ENCODE results near the gene TMEM250.

Gene TMEM250

DNA sequence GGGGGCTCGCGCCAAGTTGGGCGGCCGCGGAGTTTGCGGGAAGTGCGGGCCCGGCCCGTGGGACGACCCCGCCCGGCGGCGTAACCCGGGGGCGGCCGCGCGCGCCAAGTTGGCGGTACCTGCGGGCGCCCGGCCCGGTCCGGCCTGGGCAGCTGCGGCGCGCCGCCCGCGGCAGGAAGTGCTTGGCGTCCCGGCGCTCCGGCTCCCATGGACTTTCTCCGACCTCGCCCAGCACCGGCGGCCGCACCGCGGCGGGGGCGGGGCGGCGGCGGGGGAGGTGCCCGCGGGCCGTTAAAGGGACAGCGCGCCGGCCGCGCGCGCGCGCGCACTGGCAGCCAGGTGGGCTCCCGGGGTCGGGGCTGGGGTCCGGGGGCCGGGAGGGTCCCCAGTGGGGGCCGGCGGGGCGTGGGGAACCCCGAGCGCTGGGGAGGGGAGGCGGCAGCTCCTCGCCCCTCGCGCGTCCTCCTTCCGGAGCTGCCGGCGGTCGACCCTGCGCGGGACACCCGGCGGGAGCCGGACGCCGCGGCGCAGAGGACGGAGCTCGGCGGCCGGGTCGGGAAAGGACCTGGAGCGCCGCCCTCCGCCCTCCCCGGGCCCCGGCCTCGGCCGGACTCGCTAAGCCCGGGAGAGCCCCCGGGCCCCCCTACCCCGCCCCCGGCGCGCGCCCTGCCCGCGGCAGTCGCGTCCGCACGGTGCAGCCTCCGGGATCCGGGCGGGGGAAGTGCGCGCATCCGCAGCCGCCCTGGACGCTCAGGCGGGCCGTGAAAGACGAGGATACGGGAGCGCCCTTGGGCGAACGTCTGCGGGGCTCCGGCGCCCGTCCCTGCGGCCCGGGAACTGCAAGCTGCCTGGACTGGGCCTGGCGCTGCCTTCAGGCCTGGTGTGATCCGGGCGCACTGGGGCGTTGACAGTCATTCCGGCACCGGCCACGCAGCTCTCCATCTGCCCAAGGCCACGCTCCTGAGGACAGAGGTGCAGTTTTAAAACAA is 23.3 kb downstream of the TMEM250 start, which contains the start of gene NACC2:
NACC2 (minus strand) TSS at position 220 of the 989 bp plus-strand sequence. CDS start 44,768 bp downstream, outside the sequence.
- DNase-seq (ENCODE audit: low read depth, low spot score) = no peak

DNA sequence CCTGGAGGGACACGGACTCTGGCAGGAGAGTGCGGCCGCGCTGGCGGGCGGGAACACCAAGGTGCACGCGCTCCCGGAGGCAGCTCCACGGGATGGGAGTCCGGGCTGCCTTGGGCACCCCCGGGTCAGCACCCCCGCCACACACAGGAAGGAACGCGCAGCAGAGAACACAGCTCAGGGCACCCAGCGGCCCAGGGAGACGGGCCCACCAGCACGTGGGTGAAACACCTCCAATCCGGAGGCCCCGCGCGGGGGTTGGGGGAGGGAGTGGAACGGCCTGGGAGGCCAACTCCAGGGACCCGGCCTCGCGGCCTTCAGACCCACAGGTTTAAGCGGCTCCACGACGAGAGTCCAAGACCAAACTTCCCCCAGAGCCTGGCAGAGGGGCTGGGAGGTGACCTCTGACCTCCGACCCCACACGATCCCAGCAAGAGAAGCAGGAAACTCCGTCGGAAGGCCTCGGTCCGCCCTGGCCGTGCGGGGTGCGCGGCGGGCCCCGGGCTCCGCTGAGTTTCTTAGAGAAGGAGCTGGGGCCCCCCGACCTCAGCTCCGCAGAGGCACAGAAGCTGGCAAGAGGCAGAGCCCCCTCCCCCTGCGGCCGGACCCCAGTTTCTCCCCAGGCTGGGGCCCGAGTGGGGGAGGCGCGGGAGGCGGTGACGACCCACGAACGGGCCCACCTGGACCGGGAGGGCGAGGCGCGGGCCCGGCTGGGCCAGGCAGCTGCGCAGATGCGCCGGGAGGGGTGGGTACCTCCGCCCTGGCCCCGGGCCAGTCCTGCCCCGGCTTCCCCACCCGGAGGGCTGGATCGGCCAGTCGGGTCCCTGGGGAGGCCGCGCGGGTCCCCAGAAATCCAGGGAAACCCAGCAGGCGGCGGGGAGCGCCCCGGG is 24.4 kb downstream of the TMEM250 start:
- no peak for DNase-seq (ENCODE audit: low read depth, low spot score)

- no peak for DNase-seq (ENCODE audit: low read depth, low spot score)
These were observed 25.2 kb downstream of the TMEM250 start for GRCh38 chr9:136093346-136093986.

DNA sequence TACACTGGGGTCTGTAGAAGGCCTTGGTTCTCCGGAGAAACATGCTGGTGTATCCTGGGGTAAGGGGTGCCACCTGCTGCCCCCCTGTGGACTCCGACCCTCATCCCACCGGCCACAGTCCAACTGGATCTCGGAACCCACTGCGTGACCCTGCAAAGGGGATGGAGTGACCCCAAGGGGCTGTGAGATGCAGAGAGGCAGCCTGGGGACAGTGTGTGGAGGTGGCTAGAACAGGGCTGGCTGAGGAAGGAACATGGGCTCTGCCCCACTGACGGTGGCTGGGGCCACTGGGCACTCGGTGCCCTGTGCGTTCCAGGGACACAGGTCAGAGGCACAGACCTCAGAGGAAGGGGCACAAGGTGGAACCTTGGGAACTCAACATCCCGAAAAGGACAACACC is 25.9 kb downstream of the TMEM250 start:
- DNase-seq (ENCODE audit: low read depth, low spot score) = no peak

- no peak for DNase-seq (ENCODE audit: low read depth, low spot score)
These were observed 26.4 kb downstream of the TMEM250 start for GRCh38 chr9:136092353-136092650.

GRCh38 chr9:136091582-136092352 is 26.9 kb downstream of the TMEM250 start:
- no peak for DNase-seq (ENCODE audit: low read depth, low spot score)

DNA sequence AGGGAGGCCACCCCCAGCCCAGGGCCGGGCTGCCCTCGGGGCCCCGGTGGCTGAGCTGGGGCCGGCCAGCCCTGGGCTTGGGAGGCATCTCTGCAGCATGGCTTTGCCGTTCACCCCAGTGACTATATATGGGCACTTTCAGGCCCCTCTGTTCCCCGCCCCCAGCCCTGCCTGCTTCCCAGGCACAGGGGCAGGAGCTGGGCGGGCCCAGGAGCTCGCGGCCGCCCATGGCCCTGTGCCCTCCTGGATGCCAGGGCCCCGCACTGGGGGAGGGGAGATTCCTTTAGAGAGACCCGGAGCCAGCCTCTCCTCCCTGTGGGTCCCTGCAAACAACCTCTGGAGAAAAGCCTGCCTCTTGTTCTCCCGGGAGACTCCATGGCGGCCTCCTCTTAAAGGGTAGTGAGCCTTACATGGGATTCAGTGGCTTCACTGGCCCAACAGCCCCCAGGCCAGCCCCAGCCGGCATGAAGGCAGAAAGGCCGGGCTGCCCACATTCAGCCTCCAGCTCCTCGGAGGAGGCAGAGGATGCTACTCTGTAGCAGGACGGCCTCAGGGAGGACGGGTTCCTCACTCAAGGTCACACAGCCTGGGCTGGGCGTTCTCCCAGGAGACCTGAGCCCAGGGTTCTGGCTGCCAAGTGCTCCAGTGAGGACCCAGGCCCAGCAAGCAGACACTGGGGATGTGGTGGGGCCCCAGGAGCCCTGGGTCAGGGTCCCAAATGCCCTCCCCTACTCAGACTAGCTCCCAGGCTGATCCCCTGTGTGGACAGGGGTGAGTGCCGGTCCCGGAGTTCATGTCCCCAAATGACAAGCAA is 27.7 kb downstream of the TMEM250 start:
- no peak for DNase-seq (ENCODE audit: low read depth, low spot score)

DNA sequence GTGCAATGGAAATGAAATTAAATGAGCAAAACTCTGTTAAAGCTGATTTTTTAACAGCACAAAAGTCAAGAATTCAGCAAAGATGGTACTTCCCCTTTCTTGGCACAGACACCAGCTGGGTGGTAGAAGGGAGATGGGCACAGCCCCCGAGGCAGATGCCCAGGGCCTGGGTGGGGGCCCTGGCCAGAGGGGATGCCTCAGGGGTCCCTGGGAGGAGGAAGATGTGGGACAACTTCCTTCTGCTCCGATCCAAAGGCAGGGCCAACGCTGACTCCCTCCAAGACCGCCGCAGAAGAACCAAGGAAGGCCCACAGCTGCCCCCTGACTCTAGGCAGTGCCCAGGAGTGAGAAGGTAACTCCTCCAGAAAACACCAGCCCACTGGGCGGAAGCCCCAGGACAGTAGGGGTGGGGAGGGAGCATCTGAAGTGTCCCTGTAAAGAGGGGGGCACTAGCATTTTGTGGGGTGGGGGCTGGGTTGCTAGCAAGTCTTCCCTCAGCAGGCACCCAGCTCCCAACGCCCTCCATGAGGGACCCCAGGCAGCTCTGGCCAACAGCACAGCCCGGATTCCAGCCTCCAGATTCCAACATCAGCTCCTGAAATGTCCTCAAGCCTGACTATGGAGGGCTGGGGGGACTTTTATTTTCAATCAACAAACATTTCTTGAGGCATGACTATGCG is 28.5 kb downstream of the TMEM250 start:
- no peak for DNase-seq (ENCODE audit: low read depth, low spot score)

- DNase-seq (ENCODE audit: low read depth, low spot score) = no peak
These were observed 29.0 kb downstream of the TMEM250 start for GRCh38 chr9:136089697-136090045.

- DNase-seq (ENCODE audit: low read depth, low spot score) = no peak
These were observed 29.6 kb downstream of the TMEM250 start for GRCh38 chr9:136088939-136089696.

- DNase-seq (ENCODE audit: low read depth, low spot score) = no peak
These were observed 30.2 kb downstream of the TMEM250 start for GRCh38 chr9:136088481-136088938.

- DNase-seq (ENCODE audit: low read depth, low spot score) = no peak
These were observed 30.8 kb downstream of the TMEM250 start for GRCh38 chr9:136087741-136088480.

- no peak for DNase-seq (ENCODE audit: low read depth, low spot score)
These were observed 31.5 kb downstream of the TMEM250 start for GRCh38 chr9:136086951-136087740.

DNA sequence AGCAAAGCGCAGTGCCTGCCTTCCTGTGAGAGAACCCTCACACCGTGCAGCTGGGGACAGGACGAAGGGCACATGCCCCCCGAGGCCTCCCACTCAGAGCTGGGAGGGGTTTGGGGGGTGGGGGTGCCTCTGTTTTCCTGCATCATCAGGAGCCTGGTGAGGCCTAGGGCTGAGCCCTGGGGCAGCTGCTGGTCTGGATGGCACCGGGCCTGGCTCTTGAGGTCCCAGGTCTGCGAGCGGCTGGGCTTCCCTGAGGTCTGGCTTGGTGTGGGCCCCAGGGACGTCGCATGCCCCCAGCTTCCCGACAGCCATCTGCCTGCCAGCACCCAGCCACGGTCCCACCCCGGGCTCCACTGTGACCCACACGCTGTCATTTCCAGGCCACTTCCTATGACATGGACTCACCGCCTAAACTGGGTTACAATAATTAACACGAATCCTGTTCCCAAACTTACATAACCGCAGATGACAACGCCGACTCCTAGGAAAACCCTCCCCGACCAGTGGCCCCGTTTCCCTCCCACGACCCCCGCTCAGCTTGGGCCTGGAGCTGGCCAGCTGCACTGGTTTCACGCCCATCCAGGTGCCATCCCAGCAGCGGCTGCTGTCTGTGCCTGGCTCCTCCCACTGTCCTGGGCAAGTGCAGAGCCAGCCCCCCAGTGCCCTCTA is 32.3 kb downstream of the TMEM250 start:
- no peak for DNase-seq (ENCODE audit: low read depth, low spot score)

- DNase-seq (ENCODE audit: low read depth, low spot score) = no peak
These were observed 32.9 kb downstream of the TMEM250 start for GRCh38 chr9:136085815-136086212.

DNA sequence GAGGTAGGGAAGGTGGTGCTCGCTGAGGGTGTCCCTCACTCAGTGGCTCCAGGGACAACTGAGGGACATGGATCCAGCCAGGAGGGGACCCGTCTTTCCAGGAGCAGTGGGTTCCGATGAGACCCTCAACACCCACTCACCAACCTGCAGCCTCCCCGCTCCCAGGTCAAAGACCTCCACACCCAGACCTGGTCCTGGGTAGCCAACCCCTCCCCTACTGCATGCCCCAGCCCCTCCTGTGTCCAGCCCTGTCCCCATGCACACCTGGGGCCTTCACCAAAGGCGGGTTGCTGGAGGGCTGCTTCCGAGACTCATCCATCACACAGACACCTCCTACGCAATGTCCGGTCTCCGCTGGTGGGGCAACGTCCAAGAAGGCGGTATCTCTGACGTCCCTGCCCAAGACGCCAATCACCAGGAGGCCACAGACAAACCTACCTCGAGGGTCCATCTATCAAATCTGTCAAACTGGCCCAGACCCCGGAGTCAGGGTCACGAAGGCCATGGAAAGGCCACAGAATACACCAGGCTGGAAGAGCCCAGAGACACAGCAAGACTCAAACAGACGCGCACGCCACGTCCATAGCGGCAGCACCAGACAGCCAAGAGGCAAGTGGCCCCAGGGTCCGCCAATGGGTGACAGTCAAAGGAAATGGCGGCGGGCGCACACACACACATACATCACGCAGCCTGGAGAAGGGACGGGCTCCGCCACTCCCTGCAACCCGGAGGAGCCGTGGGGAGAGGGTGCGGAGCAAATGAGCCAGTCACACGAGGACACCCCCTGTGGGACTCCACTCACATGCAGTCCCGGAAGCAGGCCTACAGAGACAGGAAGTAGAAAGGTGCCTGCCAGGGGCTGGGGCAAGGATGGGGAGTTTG is 34.4 kb downstream of the TMEM250 start:
- no peak for DNase-seq (ENCODE audit: low read depth, low spot score)
